GM04504 (cell line): ENCODE data around the gene SLC17A2.

Experiments used
- DNase-seq: peaks from one replicate; pipeline ENCODE4 v3.0.0-alpha.2; 2012; ENCODE audit warnings: low read depth

Gene SLC17A2

GRCh38 chr6:25930532-25931410 lies at the start of gene SLC17A2:
SLC17A2 (minus strand) TSS chr6:25930691; CDS start chr6:25925796, 4,895 bp downstream.
- no peak for DNase-seq

DNA sequence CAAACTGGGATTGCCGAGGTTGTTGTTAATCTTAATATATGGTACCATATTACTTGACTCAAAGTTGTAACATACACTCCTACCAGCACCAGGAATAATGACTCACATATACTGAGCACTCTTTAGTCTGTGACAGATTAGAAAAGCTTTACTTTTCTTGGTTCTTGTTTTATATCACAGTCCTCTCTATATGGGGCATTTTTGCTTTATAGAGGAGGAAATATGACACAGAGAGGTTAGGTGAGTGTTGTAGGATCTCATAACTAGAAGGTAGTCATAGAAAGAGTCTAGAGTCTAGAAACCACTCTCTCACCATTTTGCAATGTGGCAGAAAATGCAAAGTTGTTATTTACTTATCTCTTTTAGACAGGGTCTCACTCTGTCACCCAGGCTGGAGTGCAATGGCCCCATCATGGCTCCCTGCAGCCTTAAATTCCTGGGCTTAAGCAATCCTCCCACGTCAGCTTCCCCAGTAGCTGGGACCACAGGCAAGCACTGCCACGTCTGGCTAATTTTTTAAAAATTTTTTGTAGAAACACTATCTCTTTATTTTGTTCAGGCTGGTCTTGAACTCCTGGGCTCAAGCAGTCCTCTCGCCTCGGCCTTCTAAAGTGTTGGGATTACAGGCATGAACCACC lies 45.6 kb upstream of the SLC17A2 start:
- DNase-seq = no peak

GRCh38 chr6:25973923-25974555 lies 43.5 kb upstream of the SLC17A2 start:
- no peak for DNase-seq

GRCh38 chr6:25972902-25973301 lies 42.4 kb upstream of the SLC17A2 start:
- DNase-seq = no peak

DNA sequence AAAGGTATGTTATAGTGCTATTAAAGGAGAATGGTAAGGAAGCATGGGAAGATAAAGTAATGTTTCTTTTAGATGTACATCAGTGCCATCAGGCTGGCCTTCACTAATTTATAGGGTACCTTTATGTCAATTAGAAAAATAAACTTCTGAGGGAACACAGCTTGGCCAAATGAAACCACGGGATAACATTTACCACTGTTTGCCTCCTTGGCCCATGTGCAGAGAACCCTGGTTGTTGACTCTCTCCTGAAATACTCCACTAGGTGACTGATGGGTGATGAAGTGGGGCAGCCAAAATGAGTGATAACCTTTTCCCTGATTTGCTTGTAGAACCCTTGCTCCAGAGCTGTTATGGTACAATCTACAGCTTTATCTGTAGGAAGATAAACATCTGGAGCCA lies 41.6 kb upstream of the SLC17A2 start:
- no peak for DNase-seq

DNA sequence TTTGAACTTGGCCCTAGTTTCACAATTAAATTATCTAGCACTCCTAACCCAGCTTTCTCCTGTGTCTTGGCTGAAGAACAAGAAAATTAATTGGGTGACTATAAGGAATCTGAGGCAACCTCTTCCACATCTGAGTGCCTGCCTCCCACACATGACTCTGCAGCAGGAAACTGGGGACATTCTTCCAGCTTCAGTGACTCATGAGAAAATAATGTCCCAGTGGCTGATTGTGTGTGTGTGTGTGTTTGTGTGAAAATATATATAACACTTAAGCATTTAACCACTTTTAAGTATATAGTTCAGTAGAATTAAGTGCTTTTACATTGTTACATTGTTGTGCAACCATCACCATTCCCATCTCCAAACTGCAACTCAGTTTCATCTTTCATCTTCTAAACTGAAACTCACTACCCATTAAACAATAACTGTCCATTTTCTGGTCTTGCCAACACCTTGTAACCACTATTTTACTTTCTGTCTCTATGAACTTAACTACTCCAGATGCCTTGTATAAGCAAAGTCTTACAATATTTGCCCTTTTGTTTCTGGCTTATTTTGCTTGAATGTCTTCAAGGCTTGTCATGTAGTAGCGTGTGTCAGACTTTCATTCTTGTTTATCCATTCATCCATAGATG lies 40.8 kb upstream of the SLC17A2 start:
- DNase-seq = peak; percentile 89

DNA sequence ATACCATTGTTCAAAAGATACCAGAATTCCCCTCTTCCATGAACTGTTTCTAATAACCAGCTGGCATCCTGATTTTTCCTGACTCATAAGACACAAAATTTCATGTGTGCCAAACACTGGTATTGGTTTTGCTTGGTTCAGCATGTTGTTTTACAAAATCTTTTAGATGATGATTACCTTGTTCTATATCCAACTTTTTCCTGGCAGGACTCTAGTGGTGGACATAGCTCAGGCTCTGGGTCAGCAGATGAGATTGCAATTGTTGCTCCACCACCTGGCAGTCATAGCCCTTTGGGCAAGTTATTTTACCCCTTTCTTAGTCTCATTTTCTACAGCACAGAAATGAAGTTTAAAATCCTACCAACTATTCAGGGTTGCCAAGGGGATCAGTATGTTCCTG lies 38.3 kb upstream of the SLC17A2 start:
- peak; percentile 17 for DNase-seq

DNA sequence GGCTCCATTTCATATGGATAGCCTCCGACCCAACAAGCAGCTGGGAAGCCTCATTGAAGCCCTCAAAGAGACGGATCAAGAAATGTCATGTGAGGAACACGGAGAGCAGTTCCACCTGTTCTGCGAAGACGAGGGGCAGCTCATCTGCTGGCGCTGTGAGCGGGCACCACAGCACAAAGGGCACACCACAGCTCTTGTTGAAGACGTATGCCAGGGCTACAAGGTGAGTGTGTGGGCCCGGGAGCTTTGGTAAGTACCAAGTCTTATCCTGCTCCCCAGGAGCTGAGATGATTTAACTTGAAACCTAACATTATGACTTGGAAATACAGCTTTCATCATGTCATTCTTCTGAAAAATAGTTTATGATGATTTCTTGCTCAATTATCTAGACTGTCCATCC lies 36.2 kb upstream of the SLC17A2 start:
- DNase-seq = no peak

GRCh38 chr6:25965058-25965457 lies 34.6 kb upstream of the SLC17A2 start:
- DNase-seq = no peak

GRCh38 chr6:25963426-25964123 lies 33.1 kb upstream of the SLC17A2 start:
- DNase-seq = no peak

GRCh38 chr6:25962149-25963127 lies 31.9 kb upstream of the SLC17A2 start, which contains the start of gene TRIM38:
TRIM38 (plus strand) TSS chr6:25962802; CDS start chr6:25966523, 3,721 bp downstream.
- peak; percentile 84 for DNase-seq

- DNase-seq = no peak
These were observed 31.2 kb upstream of the SLC17A2 start for GRCh38 chr6:25961619-25962148.

DNA sequence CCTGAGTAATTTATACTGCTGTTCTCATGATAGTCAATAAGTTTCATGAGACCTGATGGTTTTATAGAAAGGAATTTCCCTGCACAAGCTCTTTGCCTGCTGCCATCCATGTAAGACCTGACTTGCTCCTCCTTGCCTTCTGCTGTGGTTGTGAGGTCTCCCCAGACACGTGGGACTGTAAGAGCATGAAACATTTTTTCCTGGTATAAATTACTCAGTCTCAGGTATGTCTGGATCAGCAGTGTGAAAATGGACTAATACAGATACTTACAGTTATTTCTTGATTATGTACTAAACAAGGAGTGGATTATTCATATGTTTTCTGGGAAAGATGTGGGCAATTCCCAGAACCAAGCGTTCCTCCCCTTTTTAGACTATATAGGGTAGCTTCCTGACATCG lies 30.2 kb upstream of the SLC17A2 start:
- no peak for DNase-seq

GRCh38 chr6:25959890-25960536 lies 29.5 kb upstream of the SLC17A2 start:
- DNase-seq = no peak

DNA sequence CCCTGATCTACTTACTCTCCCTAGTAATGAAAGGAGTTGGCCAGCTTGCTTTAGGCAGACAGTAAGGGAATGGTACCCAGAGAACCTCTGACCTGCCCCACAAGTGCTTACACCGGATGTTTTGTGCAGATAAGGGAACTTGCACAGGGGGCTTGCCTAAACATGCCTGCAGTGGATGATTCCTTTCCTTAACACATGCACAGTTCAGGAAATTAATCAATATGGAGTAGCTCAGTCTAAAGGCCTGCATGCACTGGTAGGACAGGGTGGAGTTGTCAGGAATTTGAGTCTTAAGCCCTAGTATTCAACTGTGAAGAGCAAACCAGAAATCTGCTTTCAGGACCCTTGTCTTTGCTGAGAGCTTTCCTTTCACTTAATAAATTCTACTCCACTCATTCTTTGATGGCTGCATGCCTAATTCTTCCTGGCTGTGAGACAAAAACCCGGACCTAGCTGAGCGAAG lies 28.2 kb upstream of the SLC17A2 start:
- no peak for DNase-seq

DNA sequence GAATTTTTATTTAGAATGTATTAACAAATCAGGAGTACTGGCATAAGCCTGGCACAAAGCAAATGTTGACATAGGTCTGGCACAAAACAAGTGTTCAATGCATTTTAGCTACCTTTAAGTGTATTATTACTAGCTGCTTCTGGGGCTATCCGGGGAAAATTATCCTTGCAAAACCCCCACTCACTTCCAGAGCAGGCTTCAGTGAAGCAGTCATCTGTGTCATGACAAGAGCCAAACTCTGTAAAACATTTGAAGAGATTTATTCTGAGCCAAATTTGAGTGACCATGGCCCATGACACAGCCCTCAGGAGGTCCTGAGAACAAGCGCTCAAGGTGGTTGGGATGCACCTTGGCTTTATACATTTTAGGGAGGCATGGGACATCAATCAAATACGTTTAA lies 25.7 kb upstream of the SLC17A2 start:
- no peak for DNase-seq

DNA sequence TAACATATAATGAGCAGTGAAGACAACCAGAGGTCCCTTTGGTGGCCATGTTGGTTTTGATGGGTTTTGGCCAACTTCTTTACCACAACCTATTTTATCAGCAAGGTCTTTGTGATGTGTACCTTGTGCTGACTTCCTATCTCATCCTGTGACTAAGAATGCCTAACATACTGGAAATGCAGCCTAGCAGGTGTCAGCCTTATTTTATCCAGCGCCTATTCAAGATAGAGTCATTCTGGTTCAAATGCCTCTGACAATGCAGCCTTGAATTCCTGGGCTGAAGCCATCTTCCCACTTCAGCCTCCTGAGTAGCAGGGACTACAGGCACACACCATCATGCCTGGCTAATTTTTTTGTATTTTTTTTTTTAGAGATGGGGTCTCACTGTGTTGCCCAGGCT lies 24.3 kb upstream of the SLC17A2 start:
- no peak for DNase-seq

DNA sequence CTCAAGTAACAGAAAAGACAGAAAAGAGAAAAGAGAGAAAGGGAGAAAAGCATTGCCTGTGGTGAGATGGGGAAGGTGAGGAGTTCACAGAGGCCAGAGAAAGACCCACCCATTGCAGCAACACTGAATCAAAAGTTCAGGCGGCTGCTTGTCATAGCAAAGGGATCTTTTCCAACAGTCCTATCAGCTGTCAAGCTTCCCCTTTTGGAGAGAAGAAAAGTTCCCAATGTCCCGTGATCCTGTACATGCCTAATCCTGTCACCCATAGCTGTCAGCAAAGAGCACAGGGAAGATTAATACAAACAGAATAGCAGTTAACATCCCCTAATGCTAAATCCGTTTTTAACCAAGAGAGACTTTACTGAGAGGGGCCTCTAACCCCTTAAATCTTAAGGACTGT lies 23.2 kb upstream of the SLC17A2 start:
- DNase-seq = no peak

DNA sequence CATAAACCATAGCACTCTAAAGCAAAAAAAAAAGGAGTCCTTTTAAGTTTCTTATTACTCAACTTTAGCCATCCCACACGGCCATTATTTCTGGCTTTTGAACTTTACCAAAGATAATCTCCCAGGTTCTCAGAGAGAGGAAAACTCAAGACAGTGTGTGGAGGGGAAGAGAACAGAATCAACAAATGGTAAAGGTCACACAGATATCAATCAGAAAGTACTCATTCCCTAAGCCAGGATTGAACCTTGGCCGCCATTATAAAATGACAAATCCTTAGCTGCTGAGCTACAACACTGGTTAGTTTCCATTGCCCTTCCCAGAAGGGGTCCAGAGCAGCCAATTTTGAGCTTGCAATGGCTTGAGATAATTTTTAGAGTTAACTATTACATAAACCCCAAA lies 22.0 kb upstream of the SLC17A2 start:
- no peak for DNase-seq
